Esophagus muscularis mucosa (tissue), 3 donors: Measurements from ENCODE around the gene AK5.

Source experiments
- CTCF ChIP-seq, 3 experiments: fragments of 200-600 bp in 2 of 3; fragments of 450-650 bp in 1 of 3; sonication (generic) in 2 of 3; IDR thresholded peaks; one replicate each; pipeline ENCODE4 v1.5.1; 2017 to 2019; ENCODE audit warnings: antibody characterized with exemption in 3 of 3, mild to moderate bottlenecking in 2 of 3, moderate library complexity in 1 of 3
- POLR2A ChIP-seq: fragments of 450-650 bp; IDR thresholded peaks from one replicate; pipeline ENCODE4 v1.6.1; 2017; ENCODE audit warnings: antibody characterized with exemption, moderate library complexity, mild to moderate bottlenecking, low read depth

GRCh38 chr1:77386276-77386675, 104.5 kb downstream of the AK5 start:
- TF ChIP-seq CTCF (IDR thresholded peaks at IDR 0.05) (no peak), POLR2A (no peak)
